Activated CD8-positive, alpha-beta memory T cell treated with anti-CD3 and anti-CD28 coated beads for 4 hours (primary cell): ENCODE data around the gene HDAC8.

Experiments
- DNase-seq, 2 donors: peaks; one replicate each; pipeline ENCODE4 v3.0.0-alpha.2; 2020; ENCODE audit warnings: low read depth in 2 of 2

HDAC8 gene

DNA sequence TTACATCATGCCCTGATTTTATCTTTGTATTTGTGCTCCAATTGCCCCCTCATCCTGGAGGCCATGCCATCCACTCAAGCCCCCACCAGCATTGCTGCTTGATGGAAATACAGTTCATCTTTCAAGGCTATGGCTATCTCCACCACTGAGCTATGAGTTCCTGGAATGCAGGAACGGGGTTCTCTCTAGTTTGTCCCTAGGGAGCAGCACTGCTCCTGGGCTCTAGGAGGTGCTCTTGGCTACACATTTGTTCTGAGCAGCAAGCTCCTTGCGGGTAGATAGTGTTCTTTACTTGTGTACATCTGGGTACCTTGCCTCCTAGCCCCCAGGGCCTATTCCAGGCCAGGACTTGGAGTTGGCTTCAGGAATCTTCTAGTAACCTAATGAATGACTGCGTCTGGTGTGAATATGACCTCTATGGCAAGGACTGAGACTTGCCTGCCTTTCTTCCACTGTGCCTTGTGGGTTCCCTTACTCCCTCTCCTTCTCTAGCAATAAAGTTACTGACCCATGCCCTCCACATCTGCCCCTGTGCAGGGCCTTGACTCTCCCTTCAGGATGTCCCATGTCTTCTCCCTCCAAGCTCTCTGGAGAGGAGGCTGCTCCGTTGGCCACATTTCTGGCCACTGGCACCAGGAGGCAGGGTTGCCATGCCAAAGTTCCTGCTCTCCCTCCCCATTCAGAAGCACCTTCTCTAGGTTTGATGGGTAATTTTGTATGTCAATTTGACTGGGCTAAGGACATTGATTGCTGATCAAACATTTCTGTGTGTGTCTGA is 274.5 kb downstream of the HDAC8 start:
- no peak for DNase-seq

- no peak for DNase-seq
Observed at GRCh38 chrX:72296991-72297390, 275.7 kb downstream of the HDAC8 start.

GRCh38 chrX:72295745-72296144 is 276.9 kb downstream of the HDAC8 start:
- no peak for DNase-seq

DNA sequence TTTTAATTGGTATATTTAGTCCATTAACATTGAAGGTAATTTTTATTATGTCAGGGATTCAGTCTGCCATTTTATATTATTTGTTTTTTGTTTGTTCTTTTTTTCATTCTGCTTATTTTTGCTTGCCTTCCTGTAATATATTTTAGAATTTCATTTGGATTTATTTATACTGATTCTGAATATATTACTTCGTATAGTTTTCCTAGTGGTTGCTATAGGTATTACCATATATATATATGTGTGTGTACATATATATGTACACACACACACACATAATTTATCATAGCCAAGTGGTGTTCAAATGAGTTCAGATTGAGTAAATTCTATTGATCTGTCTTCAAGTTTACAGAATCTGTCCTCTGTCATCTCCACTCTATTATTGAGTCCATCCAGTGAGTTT is 278.1 kb downstream of the HDAC8 start:
- no peak for DNase-seq

- DNase-seq: no peak
Observed at GRCh38 chrX:72282302-72282701, 290.3 kb downstream of the HDAC8 start.

DNA sequence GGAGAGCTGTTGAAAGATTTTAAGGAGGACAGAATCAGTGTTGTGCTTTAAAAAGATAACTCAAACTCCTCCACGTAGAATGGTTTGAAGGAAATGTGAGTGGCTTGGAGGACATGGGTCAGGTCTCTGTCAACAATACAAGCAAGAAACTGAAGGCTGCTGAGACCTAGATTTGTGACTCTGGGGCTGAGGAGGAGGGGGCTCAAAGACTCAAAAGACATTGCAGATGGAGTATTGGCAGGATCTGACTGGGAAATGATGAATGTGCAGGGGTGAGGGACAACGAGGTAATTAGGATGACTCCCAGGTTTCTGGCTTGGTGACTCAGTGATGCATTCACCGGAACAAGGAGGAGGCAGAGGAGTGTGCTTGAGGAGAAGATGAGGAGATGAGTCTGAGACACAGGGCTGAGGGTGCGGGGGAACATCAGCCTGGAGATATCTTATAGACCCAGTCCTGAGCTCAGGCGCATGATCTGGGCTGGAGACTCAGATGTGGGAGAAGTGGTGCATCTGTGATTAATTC is 292.3 kb downstream of the HDAC8 start:
- no peak for DNase-seq
